Measurements from ENCODE around the gene MYO15B. TPM values are rescaled to one million over a fixed set of nuclear protein-coding genes. Genes with fewer than 3 reads are reported as not detected.
A peak's percentile ranks its signal among the peaks of the same experiment; 100 is the strongest.

Gene MYO15B
- total and polyA plus RNA-seq, 2 of the 13 experiments (the other 11 are each of a cell fraction or from before 2014, with no cell fraction given), result 2.8 to 8.1 TPM

GRCh38 chr17:75557852-75558665, 29.5 kb upstream of the MYO15B start (continued):
- no peak for TF ChIP-seq PAXIP1 (CRISPR knock-in tag; conservative IDR thresholded peaks at IDR 0.05)
- TF ChIP-seq ZSCAN5A (CRISPR knock-in tag; IDR thresholded peaks at IDR 0.05; ENCODE audit: borderline replicate concordance), result no peak
- 0 out of 2 replicates have a peak, but pooled peaks have one; percentile 5 for TF ChIP-seq ZNF431 (CRISPR knock-in tag; IDR thresholded peaks at IDR 0.05; ENCODE audit: borderline replicate concordance, low read depth)
- no peak for TF ChIP-seq FOXP1 (IDR thresholded peaks at IDR 0.05)
- TF ChIP-seq FOXP1 (CRISPR knock-in tag; IDR thresholded peaks at IDR 0.05), result no peak
- TF ChIP-seq ZMYM2 (CRISPR knock-in tag; IDR thresholded peaks at IDR 0.05), result no peak
- no peak for TF ChIP-seq SP1 (IDR thresholded peaks at IDR 0.05)
- no peak for TF ChIP-seq SP1 (CRISPR knock-in tag; IDR thresholded peaks at IDR 0.05)
- no peak for TF ChIP-seq TFAP4 (IDR thresholded peaks at IDR 0.05; ENCODE audit: borderline replicate concordance, low read depth)
- TF ChIP-seq KMT2A (CRISPR knock-in tag; IDR thresholded peaks at IDR 0.05), result no peak
- TF ChIP-seq SOX5 (CRISPR knock-in tag; IDR thresholded peaks at IDR 0.05; ENCODE audit: borderline replicate concordance), result no peak; the same call in 1 of the 2 replicates
- no peak for TF ChIP-seq ZNF770 (CRISPR knock-in tag; IDR thresholded peaks at IDR 0.05)
- TF ChIP-seq MEIS2 (CRISPR knock-in tag; IDR thresholded peaks at IDR 0.05), result no peak
- TF ChIP-seq CENPT (CRISPR knock-in tag; IDR thresholded peaks at IDR 0.05; ENCODE audit: low read depth), result no peak
- TF ChIP-seq ZFX (CRISPR knock-in tag; IDR thresholded peaks at IDR 0.05; ENCODE audit: low read depth), result no peak; the same call in 1 of the 2 replicates
- TF ChIP-seq ZNF30 (CRISPR knock-in tag; IDR thresholded peaks at IDR 0.05), result no peak
- TF ChIP-seq PRDM4 (CRISPR knock-in tag; IDR thresholded peaks at IDR 0.05; ENCODE audit: borderline replicate concordance), result no peak
- TF ChIP-seq ZFY (CRISPR knock-in tag; IDR thresholded peaks at IDR 0.05), result 0 out of 2 replicates have a peak, but pooled peaks have one; percentile 24
- no peak for TF ChIP-seq ZNF225 (CRISPR knock-in tag; IDR thresholded peaks at IDR 0.05)
- TF ChIP-seq SUZ12 (IDR thresholded peaks at IDR 0.05; ENCODE audit: low read depth, low read length), result no peak

Data from HepG2 (cell line).